GM21381 (cell line): ENCODE data around the gene S100P.
"Not testable (repeated sequence)": the region's sequence is repeated elsewhere in the genome, so short reads cannot be mapped to it uniquely, and the experiment has no call there.

Source experiments
- ATAC-seq: cut with Tn5 transposase; IDR thresholded peaks from one replicate; pipeline ENCODE4 v1.9.1; 2021; ENCODE audit warnings: mild to moderate bottlenecking, moderate library complexity; ENCODE audit not compliant: unreplicated experiment

S100P gene

DNA sequence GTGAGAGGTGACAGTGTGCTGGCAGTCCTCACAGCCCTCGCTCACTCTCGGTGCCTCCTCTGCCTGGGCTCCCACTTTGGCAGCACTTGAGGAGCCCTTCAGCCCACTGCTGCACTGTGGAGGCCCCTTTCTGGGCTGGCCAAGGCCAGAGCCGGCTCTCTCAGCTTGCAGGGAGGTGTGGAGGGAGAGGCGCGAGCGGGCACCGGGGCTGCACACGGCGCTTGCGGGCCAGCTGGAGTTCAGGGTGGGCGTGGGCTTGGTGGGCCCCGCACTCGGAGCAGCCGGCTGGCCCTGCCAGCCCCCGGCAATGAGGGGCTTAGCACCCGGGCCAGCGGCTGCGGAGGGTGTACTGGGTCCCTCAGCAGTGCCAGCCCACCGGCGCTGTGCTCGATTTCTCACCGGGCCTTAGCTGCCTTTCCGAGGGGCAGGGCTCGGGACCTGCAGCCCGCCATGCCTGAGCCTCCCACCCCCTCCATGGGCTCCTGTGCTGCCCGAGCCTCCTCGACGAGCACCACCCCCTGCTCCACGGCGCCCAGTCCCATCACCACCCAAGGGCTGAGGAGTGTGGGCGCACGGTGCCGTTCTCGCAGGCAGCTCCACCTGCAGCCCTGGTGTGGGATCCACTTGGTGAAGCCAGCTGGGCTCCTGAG, 21.0 kb upstream of the S100P start:
- ATAC-seq = not testable (repeated sequence)

DNA sequence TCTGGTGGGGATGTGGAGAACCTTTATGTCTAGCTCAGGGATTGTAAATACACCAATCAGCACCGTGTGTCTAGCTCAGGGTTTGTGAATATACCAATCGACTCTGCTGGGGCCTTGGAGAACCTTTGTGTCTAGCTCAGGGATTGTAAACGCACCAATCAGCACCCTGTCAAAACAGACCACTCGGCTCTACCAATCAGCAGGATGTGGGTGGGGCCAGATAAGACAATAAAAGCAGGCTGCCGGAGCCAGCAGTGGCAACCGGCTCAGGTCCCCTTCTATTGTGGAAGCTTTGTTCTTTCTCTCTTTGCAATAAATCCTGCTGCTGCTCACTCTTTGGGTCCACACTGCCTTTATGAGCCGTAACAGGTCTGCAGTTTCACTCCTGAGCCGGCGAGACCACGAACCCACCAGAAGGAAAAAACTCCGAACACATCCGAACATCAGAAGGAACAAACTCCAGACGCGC, 20.5 kb upstream of the S100P start:
- not testable (repeated sequence) for ATAC-seq

DNA sequence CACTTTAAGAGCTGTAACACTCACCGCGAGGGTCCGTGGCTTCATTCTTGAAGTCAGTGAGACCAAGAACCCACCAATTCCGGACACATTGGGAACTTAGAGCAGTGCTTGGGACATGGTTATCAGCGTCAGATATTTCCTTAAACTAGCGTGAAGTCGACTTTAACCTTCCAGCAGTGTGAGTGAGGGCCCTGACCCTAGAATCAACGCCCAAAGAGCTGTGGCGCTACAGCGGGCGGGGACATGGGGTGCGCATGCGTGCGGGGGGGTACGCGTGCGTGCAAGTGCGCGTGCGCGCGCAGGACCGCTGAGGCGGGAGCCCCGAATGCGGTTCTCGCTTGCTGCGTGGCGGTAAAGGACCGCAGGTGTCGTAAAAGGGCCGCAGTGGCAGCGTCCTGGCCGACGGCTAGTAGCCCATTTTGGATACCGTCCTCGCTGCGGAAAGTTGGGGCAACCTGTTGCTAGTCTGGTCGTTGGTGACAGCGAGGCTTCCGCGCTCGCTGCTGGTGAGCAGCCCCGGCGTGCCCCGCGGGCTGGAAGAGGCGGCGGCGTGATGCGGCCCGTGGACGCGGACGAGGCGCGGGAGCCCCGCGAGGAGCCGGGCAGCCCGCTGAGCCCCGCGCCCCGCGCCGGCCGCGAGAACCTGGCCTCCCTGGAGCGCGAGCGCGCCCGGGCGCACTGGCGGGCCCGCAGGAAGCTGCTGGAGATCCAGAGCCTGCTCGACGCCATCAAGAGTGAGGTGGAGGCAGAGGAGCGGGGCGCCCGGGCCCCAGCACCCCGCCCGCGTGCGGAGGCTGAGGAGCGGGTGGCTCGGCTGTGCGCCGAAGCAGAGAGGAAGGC, 19.8 kb upstream of the S100P start:
- ATAC-seq = peak; percentile 82

DNA sequence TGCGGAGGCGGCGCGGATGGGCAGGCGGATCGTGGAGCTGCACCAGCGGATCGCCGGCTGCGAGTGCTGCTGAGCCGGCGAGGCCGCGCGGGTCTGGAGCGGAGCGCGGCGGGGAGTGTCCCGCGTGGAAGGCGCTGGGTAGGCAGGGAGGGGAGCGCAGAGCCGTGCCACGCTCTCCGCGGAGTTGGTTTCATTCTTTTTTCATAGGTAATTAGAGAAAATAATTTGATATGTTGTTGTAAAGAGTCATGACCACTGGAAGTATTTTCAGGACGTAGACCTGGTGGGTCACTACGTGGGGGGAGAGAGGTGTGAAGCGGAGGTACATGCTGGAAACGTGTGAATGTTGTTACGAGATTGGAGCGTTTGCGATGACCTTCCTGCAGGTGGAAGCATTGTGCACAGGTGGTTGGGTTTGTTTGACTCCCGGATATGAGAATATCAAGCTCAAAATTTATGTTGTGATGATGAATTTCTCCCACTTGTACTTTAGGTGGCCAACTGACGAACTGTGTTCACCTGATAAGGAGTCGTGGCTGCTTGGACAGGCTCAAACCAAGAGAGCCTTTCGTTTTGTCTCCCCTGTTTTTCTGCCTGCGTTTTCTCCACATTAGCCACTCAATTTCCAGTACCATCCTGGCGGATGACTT, 19.1 kb upstream of the S100P start:
- peak; percentile 34 for ATAC-seq

DNA sequence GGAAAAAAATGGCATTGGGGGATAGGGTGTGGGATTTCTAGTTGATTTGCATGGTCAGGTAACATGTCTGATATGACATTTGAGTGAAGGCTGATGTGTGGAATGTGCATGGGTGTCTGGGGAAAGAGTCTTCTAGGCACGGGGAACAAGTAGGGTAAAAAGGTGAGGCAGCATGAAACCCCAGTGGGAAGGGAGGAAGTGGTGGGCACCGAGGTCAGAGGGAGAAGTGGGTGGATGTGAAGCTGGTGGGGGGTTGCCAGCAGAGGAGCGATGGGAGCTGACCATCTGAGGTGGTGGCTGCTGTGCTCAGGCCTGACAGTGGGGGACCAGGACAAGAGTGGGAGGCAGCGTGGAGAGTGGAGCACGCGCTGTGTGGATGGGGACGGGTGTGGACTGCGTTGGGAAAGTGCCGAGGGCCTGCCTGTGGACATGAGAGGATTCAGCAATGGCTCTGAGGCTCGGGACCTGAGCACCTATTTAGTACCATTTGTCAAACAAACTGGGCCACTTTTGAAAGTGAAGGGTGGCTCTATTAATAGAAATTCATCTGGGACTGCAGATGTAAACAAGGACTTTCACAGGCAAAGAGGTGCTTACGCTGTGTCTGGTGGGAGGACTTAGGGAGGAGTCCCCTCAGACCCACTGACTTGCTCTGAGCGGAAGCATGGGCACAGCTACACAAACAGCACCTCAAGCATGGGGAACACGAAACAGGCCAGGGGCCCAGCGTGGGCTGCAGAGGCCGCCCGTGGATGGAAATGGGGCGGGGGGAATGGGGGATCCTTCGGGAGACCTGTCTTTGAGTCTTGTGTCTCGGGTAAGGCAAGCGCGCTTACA, 16.7 kb upstream of the S100P start:
- ATAC-seq = no peak

DNA sequence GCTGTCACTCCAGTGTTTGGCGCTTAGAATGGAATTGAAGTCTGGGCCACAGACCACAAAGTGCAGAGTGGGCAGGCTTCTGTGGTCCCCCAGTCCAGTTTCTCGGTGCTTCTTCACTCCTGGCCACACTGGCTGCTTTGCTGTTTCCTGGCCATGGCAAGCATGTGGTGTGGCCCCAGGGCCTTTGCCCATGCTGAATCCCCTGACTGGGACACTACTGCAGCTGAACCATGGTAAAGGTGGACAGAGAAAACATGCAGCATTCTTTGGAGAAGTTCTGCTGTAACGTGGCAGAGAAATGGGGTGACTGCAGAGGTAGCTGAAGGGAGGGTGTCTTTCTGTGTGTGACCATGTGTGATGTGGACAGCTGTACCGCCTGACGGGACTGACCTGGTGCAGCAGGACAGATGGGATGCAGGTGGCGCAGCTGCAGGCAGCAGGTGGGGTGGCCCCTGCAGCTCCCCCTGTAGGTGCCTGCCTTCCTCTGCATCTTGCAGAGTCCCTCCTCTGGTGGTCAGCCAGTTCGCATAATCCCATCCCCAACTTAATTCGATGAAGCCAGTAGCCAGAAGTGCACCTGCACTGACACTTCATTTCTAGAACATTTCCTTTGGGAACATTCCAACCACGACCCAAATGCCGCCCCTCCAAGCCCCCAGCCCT, 13.2 kb upstream of the S100P start:
- ATAC-seq = no peak

DNA sequence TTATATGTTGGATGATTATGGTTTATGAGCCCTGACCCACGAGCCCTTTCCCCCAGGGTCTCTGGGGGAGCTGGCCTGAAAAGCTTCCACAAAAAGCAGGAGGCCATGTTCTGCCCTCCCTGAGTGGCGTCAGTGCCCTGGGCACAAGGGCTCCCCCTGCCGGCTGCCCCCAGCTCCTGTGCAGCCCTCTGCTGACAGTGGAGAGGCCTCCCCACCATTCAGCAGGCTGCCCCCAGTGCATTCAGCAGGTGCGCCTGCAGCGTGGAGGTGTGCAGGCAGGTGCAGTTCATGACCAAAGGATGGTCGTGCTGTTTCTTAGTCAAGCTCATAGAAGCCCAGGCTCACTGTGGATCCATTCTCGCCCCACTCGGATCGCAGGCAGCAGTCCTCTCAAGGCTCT, 12.5 kb upstream of the S100P start:
- no peak for ATAC-seq

DNA sequence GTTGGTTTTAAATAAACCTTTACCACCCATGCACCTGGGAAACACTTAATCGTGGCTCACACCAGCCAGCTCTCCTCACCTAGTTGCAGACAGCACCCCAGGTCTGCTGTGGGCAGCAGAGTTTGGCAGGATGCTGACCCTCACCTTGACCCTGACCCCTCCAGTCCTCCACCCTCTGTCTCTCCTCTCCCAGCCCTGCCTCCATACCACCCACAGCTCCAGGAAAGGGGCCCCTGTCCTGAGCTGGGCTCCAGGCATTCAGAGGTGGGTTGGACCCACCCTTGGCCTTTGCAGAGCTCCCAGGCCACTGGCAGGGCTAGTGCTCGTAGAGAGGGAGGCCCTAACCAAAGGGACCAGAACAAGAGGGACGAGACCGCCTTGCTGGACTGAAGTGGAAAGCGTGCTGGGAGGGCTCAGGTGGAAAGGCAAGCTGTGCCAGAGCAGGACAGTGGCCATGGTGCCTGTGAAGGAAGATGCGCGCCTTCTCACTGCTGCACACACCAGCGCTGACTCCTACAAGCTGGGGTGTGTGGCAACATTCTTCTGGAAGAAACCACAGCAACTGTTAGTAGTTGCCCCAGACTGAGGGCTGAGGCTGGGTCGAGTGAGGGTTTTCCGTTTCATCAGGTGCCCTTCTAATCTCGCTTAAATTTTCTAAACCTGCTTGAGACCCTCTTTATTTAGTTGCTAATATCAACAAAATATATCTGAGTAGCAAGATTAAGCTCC, 10.7 kb upstream of the S100P start:
- ATAC-seq = no peak

DNA sequence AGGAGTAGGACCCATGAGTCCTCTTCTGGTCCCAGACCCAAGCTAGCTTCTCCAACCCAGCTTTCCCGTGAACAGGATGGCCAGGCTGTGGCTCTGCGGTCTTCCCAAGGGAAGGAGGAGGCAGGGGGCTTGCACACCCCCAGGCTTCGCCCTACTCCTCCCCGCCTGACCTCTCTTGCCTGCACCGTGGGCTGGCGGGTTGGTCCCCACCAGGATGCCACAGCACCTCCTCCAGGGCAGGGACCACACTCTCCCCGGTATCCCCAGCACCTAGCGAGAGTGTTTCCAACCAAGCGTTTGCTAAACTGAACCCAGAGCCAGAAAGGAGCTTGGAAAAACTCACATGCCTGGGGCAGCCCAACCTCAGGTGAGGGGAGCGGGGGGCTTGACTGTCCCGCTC, 9.0 kb upstream of the S100P start:
- ATAC-seq = no peak

DNA sequence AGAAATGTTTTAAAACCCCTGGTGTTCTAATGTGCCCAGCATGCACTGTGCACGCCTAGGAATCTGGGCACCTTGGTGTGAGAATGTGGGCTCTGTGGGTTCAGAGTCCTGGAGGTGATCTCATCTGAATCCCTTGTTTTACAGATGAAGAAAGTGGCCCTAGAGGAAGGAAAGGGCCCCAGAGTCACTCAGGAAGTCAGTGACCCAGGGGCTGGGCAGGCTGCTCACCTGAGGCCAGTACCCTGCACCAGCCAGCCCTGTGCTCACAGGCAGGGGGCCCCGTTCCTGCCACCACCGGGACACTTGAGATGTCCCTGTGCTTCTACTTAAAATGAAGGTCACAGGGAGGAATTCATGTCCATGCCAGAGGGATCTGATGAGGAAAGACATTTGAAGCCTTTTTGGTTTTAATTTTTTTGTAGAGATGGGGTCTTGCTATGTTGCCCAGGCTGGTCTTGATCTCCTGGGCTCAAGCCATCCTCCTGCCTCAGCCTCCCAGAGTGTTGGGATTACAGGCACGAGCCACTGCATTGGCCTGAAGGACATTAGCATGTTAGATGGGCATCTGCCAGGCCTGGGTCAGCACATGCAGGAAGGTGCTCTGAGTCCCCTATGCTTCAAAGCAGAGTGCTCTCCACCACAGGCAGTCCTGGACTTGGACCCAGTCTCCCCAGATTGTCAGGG, 7.4 kb upstream of the S100P start:
- ATAC-seq = no peak

DNA sequence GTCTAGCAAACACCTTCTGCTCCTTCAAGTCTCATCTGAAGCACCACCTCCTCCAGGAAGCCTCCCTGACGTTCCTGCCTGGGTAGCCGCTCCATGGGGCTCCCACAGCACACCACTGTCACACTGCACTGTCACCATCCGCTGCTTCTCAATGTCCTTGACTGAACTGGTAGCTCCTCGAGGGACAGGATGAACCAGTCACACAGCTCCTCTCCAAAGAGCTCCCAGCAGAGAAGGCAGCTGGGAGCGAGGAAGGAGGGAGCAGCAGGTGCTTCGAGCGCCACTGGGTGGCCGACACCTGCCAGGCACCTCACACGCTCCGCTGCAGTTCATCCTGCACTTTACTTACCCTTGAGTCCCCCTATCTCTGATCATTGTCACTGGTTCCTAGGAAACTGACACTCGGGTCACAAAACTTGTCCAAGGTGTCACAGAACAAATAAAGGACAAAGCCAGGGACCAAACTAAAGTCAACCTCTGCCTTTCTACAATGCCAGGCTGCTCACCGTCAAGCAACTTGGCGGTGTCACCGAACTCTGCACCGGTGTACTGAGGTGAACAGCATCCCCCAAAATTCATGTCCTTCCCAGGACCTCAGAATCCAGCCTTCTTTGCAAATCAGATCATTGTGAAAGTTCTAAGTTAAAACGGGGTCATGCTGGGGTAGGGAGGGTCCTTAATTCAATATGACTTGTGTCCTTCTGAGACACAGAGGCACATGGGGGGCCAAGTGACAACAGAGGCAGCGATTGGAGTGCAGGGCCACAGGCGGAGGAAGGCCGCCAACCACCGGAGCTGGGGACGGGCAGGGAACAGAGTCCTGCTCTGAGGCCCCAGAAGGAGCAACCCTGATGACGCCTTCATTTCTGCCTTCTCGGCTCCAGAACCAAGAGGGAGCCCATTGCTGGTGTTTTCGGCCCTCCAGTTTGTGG, 5.5 kb upstream of the S100P start:
- ATAC-seq = no peak

DNA sequence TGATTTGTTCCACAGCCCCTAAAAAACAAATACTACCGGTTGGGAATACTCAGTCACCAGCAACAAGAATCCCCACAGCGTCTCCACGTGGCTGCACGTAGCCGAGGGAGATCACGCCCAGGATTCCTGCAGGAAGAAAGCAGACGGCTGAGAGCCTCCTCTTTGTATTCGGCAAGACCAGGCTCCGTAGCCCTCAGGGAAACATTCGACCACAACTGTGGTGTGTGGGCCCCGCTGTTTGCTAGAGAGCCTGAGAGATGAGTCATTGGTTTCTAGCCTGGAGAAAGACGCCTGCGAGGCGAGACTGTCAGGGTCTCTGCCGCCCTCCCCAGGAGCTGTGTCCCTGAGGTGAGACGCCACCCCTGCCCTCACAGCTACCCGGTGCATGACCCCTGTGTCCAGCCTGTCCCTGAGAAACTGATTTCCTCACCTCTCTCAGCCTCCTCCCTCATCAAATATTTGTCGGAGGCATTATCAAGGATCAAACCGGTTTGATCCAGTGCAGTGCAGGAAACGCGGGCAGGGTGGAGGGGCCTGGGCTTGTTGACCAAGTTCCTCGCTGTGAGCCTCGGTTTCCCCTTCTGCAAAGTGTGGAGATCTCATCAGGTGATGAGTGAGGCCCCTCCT, 4.7 kb upstream of the S100P start:
- ATAC-seq = peak; percentile 92

DNA sequence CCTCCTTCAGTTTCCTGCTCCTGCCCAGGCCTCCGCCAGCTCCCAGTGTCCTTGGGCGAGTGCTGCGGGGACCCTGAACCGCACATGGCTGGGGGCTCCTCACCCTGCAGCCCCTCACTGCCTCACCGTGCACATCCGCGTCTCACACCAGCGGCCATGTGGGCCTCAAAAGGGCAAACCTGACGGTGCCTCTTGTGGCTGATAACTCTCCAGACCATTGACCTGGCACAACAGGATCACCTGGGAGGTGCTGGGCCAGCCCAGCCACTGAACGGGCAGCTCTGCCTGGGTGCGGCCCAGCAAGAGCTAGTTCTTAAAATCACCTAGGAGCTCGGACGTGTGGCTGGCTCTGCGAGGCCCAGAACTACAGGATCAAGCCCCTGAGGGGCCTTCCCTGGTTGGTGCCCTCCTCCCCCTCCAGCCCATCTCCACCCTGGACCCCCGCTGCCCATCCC, 4.1 kb upstream of the S100P start:
- no peak for ATAC-seq

DNA sequence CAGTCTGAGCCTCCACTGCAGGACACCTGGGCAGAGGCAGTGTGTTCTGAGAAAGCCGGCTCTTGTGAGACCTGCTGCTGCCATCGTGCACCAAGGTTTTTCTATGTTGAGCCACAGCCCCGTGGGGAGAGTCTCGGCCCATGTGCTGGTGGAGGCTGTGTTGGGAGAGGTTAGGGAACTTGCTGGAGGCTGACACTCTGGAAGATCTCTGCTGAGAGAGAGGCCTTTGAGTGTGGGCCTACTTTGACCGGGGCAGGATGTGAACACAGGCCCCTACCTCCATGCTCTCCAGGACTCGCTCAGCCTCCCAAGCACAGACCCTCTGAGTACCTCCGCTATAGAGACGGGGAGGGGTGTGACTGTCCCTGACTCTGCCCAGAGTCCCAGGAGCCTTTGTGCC, 1.3 kb upstream of the S100P start:
- ATAC-seq = no peak

DNA sequence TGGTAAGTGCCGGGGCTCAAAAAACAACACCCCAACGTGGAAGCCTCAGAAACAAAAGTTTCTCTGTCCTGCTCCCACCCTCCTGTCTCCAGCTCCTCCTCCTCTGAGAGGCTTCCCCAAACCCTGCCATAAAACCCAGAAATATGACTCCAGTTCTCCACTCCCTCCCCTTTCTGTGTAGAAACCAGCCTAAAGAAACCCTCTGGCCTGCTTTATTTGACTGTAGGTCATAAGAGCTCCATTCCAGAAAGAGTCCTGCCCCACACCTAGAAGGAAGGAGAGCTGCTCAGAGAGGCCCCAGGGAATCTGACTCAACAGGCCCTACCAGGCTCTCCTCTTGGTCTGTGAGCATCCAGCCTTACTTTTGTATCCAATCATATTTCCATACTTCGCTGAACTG, 872 bp upstream of the S100P start:
- no peak for ATAC-seq

DNA sequence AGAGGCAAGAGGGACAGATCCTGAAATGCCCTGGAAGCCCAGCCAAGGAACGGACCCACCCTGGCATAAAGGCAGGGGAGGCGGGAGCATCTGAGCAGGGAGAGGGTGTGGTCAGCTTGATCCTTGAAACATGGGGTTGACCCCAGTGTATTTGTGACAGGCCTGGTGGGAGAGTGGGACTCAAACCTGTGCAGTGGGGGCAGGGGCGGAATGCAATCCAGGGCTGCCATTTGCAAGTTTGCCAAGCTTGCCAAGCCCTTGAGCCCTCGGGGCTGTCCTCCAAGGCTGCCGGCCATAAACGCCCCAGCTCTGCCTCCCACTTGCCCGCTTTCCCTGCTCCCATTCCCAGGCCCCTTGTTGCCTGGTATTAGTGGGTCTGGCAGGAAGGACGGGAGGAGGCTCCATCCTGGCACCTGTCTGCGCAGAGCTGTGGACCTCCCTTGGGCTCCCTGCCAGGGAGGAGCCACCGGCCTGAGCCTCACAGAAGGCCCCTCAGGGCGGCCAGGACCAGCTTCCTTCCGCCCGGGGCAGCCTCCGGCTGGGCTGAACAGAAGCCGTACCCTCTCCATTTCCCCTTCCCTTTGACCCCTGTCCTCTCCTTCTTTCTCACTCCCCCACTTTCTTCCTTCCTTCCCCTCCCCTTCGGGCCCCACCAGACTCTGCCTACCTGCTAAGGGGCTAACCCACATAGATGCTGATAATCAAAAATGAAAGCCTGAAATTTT, 661 bp downstream of the S100P start:
- no peak for ATAC-seq
